ENCODE measurements around the gene GLT8D2.
"Not testable (repeated sequence)": the region's sequence is repeated elsewhere in the genome, so short reads cannot be mapped to it uniquely, and the experiment has no call there.

Gene GLT8D2

GRCh38 chr12:104050436-104050835, 449 bp upstream of the GLT8D2 start:
- H3K27ac ChIP-seq: no peak overlapping the region
- TF ChIP-seq ZFX (IDR thresholded peaks at IDR 0.05): no peak
- TF ChIP-seq CTCF (conservative IDR thresholded peaks at IDR 0.05): no peak

GRCh38 chr12:104049278-104049902, 597 bp downstream of the GLT8D2 start:
- TF ChIP-seq CTCF (conservative IDR thresholded peaks at IDR 0.05) (no peak), ZFX (IDR thresholded peaks at IDR 0.05) (no peak)
- no peak overlapping the region for H3K27ac ChIP-seq

- TF ChIP-seq CTCF (conservative IDR thresholded peaks at IDR 0.05) (no peak), ZFX (IDR thresholded peaks at IDR 0.05) (no peak)
- H3K27ac ChIP-seq: no peak overlapping the region
These were observed 1.2 kb downstream of the GLT8D2 start for GRCh38 chr12:104048811-104049210.

- TF ChIP-seq ZFX (IDR thresholded peaks at IDR 0.05) (no peak), CTCF (conservative IDR thresholded peaks at IDR 0.05) (no peak)
- no peak overlapping the region for H3K27ac ChIP-seq
These were observed 1.8 kb downstream of the GLT8D2 start for GRCh38 chr12:104048162-104048561.

- no peak overlapping the region for H3K27ac ChIP-seq
- TF ChIP-seq CTCF (conservative IDR thresholded peaks at IDR 0.05) (no peak), ZFX (IDR thresholded peaks at IDR 0.05) (no peak)
These were observed 3.7 kb downstream of the GLT8D2 start for GRCh38 chr12:104046306-104046705.

GRCh38 chr12:104044158-104044557, 5.8 kb downstream of the GLT8D2 start:
- TF ChIP-seq ZFX (IDR thresholded peaks at IDR 0.05) (no peak), CTCF (conservative IDR thresholded peaks at IDR 0.05) (no peak)
- no peak overlapping the region for H3K27ac ChIP-seq

GRCh38 chr12:104042580-104042979, 7.4 kb downstream of the GLT8D2 start:
- H3K27ac ChIP-seq: no peak overlapping the region
- TF ChIP-seq ZFX (IDR thresholded peaks at IDR 0.05) (no peak), CTCF (conservative IDR thresholded peaks at IDR 0.05) (no peak)

- not testable (repeated sequence) for H3K27ac ChIP-seq
These were observed 10.2 kb downstream of the GLT8D2 start for GRCh38 chr12:104039769-104040168.

GRCh38 chr12:104036143-104036542, 13.8 kb downstream of the GLT8D2 start:
- H3K27ac ChIP-seq: not testable (repeated sequence)

- not testable (repeated sequence) for H3K27ac ChIP-seq
These were observed 19.4 kb downstream of the GLT8D2 start for GRCh38 chr12:104030596-104030995.
